OCI-LY1 (cell line): ENCODE data around the gene VARS2.

ENCODE experiments used
- CTCF ChIP-seq: fragments of 200-600 bp; sonication (generic), shearing (Covaris generic); IDR thresholded peaks from 2 replicates; pipeline ENCODE4 v1.5.1; 2017; ENCODE audit warnings: mild to moderate bottlenecking, antibody characterized with exemption, low read length, moderate library complexity, mixed read lengths
- EZH2 ChIP-seq: fragments of 200-600 bp; sonication (generic), shearing (Covaris generic); IDR thresholded peaks from 2 replicates; pipeline ENCODE4 v1.8.0; 2017; ENCODE audit warnings: borderline replicate concordance, mixed run types, mild to moderate bottlenecking, antibody characterized with exemption, low read length, moderate library complexity, mixed read lengths

- no peak for TF ChIP-seq EZH2
- no peak for TF ChIP-seq CTCF
Observed at GRCh38 chr6:30944051-30944450, 30.0 kb downstream of the VARS2 start.
